ENCODE measurements around the gene PRDM11. TPM values are rescaled to one million over a fixed set of nuclear protein-coding genes. Genes with fewer than 3 reads are reported as not detected.

PRDM11 gene
- total and polyA plus RNA-seq, 10 of the 15 experiments (the other 5 are each of a cell fraction or from before 2014, with no cell fraction given) = 0.03 to 2.4 (median 0.53) TPM

GRCh38 chr11:45133878-45134277, 12.6 kb upstream of the PRDM11 start:
- Histone ChIP-seq H4K20me1 (ENCODE audit: control insufficient read depth, insufficient read depth) (no peaks in the 10 kb centered on the region), H3K4me1 (ENCODE audit: control insufficient read depth, insufficient read depth, low read length) (no peaks in the 10 kb centered on the region), H3K36me3 (ENCODE audit: control insufficient read depth in 2 of 2, insufficient read depth in 2 of 2, low read length in 1 of 2) (no peaks in the 10 kb centered on the region), H3K9ac (ENCODE audit: control insufficient read depth, insufficient read depth, low read length) (no peak overlapping the region), H3K4me2 (ENCODE audit: control insufficient read depth, insufficient read depth) (no peak overlapping the region), H3K27ac (ENCODE audit: control insufficient read depth, insufficient read depth) (no peak overlapping the region), H3K27me3 (replicated peaks in 1 of 2; ENCODE audit: control insufficient read depth in 2 of 2, insufficient read depth in 2 of 2, low read length in 1 of 2) (peaks cover 2 to 6% of the 10 kb centered on the region in 2 experiments; a peak in 2 of 4 replicates), H3K4me3 (no peak overlapping the region), H2AFZ (ENCODE audit: control insufficient read depth, low read depth, low read length) (no peak overlapping the region), H3K9me3 (replicated peaks; ENCODE audit: control insufficient read depth, insufficient read depth, low read length) (no peaks in the 10 kb centered on the region), H3K79me2 (ENCODE audit: control insufficient read depth, insufficient read depth, low read length) (no peaks in the 10 kb centered on the region)
- RAD21 ChIA-PET (ENCODE audit: unreplicated experiment) = interaction anchor here (0.7 kb wide), 1 partner anchor 30 kb away, joined by 3 read pairs; no protein-coding TSS in a partner anchor
- BruUV-seq (replicated peaks) = no TSS peak
- intact Hi-C loops (cut with micrococcal nuclease; ENCODE audit: unreplicated experiment) (no loop called here), in situ Hi-C loops (cut with MboI) (no loop called here)
- SMC1A ChIA-PET (ENCODE audit: uncharacterized antibody, unreplicated experiment) = no interaction called here
- CTCF ChIA-PET = no interaction called here
- 0% methylated on average over 2 of the region's 2 CpGs for WGBS (ENCODE audit: insufficient coverage, insufficient replicate concordance, low lambda C conversion rate, missing lambda C conversion rate)
- FAIRE-seq = no peak
- no peak for DNase-seq (ENCODE audit: low read depth, low spot score)
- no peak for ATAC-seq
- POLR2A ChIA-PET = no interaction called here
- TF ChIP-seq, protein P1, sequence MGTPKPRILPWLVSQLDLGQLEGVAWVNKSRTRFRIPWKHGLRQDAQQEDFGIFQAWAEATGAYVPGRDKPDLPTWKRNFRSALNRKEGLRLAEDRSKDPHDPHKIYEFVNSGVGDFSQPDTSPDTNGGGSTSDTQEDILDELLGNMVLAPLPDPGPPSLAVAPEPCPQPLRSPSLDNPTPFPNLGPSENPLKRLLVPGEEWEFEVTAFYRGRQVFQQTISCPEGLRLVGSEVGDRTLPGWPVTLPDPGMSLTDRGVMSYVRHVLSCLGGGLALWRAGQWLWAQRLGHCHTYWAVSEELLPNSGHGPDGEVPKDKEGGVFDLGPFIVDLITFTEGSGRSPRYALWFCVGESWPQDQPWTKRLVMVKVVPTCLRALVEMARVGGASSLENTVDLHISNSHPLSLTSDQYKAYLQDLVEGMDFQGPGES (IDR thresholded peaks at IDR 0.05) = no peak
- no peak for TF ChIP-seq RAD21 (IDR thresholded peaks at IDR 0.05; ENCODE audit: insufficient read depth, low read depth, low read length)
- no peak for TF ChIP-seq RB1 (IDR thresholded peaks at IDR 0.05; ENCODE audit: borderline replicate concordance)
- no peak for TF ChIP-seq KAT2A (conservative IDR thresholded peaks at IDR 0.05; ENCODE audit: control insufficient read depth, low read depth, low read length)
- TF ChIP-seq ZBTB40 (IDR thresholded peaks at IDR 0.05; ENCODE audit: borderline replicate concordance) = no peak
- TF ChIP-seq, protein P2, sequence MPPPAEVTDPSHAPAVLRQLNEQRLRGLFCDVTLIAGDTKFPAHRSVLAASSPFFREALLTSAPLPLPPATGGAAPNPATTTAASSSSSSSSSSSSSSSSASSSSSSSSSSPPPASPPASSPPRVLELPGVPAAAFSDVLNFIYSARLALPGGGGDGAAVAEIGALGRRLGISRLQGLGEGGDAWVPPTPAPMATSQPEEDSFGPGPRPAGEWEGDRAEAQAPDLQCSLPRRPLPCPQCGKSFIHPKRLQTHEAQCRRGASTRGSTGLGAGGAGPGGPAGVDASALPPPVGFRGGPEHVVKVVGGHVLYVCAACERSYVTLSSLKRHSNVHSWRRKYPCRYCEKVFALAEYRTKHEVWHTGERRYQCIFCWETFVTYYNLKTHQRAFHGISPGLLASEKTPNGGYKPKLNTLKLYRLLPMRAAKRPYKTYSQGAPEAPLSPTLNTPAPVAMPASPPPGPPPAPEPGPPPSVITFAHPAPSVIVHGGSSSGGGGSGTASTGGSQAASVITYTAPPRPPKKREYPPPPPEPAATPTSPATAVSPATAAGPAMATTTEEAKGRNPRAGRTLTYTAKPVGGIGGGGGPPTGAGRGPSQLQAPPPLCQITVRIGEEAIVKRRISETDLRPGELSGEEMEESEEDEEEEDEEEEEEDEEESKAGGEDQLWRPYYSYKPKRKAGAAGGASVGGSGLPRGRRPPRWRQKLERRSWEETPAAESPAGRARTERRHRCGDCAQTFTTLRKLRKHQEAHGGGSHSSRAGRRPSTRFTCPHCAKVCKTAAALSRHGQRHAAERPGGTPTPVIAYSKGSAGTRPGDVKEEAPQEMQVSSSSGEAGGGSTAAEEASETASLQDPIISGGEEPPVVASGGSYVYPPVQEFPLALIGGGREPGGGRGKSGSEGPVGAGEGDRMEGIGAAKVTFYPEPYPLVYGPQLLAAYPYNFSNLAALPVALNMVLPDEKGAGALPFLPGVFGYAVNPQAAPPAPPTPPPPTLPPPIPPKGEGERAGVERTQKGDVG (CRISPR knock-in tag; IDR thresholded peaks at IDR 0.05) = no peak
- TF ChIP-seq USF2 (IDR thresholded peaks at IDR 0.05; ENCODE audit: borderline replicate concordance, low read depth, low read length) = no peak
- TF ChIP-seq BRCA1 (IDR thresholded peaks at IDR 0.05; ENCODE audit: low read depth, low read length) = no peak
- TF ChIP-seq, protein P3, sequence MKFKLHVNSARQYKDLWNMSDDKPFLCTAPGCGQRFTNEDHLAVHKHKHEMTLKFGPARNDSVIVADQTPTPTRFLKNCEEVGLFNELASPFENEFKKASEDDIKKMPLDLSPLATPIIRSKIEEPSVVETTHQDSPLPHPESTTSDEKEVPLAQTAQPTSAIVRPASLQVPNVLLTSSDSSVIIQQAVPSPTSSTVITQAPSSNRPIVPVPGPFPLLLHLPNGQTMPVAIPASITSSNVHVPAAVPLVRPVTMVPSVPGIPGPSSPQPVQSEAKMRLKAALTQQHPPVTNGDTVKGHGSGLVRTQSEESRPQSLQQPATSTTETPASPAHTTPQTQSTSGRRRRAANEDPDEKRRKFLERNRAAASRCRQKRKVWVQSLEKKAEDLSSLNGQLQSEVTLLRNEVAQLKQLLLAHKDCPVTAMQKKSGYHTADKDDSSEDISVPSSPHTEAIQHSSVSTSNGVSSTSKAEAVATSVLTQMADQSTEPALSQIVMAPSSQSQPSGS (IDR thresholded peaks at IDR 0.05; ENCODE audit: low read length) = no peak
- no peak for TF ChIP-seq NFXL1 (IDR thresholded peaks at IDR 0.05; ENCODE audit: borderline replicate concordance)
- TF ChIP-seq, protein P4, sequence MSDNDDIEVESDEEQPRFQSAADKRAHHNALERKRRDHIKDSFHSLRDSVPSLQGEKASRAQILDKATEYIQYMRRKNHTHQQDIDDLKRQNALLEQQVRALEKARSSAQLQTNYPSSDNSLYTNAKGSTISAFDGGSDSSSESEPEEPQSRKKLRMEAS (IDR thresholded peaks at IDR 0.05; ENCODE audit: low read depth, low read length) = no peak
- no peak for TF ChIP-seq ESRRA (IDR thresholded peaks at IDR 0.05; ENCODE audit: low read length)
